Activated CD4-positive, alpha-beta T cell treated with anti-CD3 and anti-CD28 coated beads for 4 hours (primary cell): ENCODE measurements around the gene CIB2.
A peak's percentile ranks its signal among the peaks of the same experiment; 100 is the strongest.
"Not testable (repeated sequence)": the region's sequence is repeated elsewhere in the genome, so short reads cannot be mapped to it uniquely, and the experiment has no call there.

ENCODE experiments used
- DNase-seq, 2 donors: peaks; one replicate each; pipeline ENCODE4 v3.0.0-alpha.2; 2020

Gene CIB2

DNA sequence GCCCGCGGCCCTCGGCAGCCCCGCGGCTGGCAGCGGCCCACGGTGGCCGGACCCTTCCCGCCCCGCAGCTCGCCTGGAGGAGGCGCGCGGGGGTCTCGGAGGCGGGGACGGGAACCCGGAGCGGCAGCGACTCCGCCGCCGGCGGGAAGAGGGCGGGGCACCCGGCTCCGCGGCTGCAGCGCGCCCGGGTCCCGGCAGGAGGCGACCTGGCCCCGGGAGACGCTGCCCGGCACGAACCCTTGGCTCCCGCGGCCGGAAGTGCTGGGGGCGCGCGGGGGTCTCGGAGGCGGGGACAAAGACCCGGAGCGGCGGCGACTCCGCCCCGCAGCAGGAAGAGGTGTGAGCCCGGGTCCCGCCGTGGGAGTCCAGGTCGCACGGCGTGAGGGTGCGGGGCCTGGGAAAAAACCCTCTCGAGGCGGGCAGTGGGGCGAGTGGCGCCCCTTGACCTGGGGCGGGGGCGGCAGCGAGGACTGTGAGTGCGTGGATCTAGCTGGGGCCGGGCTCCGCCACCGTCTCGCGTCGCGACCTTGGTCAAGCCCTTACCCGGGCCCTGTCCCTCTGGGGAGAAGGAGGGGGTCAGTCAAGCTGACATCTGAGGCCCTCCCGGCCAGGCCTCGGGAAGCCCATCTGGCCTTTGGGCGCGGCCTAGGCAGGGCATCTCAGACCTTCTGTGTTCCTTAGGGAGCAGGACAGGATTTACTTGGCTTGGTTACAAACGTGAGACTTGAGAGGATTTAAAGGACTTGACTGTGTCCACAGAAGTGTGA, at the start of gene CIB2:
Gene CIB2, minus strand, starts transcription at position 151 of the 767 bp plus-strand sequence. CDS start 230 bp downstream, outside the sequence.
- DNase-seq = peak; percentile 64 to 73

DNA sequence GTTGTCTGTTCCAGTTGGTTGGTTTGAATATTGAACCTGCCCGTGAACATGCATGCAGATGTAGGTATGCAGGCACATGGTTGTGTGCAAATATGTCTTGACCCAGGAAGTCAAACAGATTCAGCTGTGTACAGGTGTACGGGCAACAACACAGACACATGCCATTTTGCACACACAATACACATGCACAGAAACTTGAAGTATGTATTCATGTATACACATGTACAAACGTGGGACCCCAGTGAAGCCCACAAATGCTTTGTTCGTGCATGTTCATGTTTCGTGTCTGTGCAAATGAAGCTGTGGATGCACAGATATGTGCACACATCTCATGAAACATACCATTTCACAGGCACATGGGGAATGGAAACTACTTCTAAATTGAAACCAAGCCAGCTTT, 48.7 kb upstream of the CIB2 start:
- DNase-seq = no peak

DNA sequence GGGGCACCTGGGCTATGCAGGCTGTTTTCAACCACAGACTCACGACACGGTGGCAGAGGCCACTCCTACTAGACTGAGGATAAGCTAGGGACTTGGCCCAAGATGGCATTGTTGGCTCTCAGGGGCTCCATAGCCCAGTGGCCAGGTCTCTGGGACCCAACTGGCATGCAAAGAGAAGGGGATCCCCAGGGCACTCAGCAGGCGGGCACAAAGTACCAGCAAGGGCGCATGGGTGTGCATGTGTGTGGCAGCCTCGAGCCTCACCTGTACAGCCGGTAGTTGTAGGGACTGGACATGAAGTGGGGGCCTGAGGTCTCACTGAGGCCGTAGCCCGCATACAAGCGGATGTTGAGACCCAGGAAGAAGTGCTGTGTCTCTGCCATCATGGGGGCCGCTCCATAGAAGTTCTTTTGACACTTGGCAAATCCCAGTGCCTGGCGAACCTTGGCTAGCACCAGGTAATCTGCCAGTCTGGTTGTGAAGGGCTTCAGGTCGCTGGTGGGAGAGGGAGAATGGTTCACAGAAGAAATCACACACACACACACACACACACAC, 48.1 kb upstream of the CIB2 start:
- no peak for DNase-seq

DNA sequence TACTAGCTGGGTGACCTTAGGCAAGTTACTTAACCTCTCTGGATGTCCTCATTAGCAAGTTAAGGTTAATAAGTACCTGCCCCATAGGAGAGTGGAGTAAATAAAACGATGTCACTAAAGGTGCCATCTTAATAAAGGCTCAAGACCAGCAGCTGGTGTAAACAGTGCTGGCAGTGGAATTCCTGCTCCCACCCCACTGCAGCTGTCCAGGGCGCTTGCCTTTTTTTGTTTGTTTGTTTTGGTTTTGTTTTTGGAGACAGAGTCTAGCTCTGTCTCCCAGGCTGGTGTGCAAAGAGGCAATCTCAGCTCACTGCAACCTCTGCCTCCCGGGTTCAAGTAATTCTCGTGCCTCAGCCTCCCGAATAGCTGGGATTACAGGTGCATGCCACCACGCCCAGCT, 46.8 kb upstream of the CIB2 start:
- DNase-seq = no peak

DNA sequence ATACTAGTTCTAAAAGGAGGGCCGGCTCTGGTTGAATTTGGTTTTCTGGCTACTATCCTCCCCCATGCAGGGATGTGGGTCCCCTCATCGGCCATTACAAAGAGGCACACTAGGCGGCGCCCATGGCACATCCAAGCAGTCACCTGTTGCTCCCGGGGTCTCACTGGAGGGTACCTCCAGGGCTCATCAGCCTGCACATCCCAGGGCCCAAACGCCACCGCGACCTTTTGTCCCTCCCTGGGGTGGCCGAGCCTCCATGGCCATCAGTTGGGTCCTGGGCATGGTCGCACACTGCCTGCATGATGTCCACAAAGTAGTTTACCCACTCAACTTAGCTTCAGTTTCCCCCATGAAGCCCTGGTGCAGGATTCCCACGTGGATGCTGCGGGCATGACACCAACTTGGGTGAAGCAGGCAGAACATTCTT, 46.2 kb upstream of the CIB2 start:
- DNase-seq = peak in 1 of 2 donors; percentile 17

DNA sequence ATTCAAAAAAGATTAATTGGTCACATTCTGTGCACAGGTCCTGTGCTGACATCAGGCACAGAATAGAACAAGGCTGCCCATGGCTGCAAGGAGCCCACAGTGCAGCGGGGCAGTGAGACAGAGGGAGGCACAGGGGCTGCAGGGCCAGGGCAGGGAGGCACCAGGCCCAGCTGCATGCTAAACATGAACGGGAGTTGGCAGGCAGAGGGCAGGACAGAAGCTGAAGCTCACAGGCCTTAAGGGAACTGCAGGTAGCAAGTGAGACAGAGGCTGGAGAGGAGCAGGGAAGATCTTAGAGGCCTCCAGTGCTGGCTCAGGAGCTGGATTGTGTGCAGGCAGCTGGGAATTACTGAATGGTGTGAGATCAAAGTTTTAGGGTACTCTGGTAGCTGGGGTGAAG, 44.1 kb upstream of the CIB2 start:
- DNase-seq = no peak

DNA sequence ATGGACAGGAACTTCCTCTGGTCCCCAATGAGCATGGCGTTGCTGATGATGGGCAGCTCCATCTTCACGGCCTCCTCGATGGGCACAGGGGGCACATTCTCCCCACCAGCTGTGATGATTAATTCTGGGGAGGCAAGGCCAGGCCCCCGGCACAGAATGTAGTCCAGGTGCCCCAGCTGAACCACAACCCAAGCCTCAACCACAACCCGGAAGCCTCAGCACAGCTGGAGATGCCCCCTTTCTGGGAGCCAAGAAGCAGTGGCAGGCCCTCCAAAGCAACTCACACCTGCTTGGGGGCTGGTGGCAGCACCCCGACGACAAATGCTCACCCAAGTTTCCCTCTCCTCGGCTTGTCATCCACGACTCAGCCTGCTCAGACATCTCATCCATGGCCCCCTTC, 43.2 kb upstream of the CIB2 start:
- no peak for DNase-seq

DNA sequence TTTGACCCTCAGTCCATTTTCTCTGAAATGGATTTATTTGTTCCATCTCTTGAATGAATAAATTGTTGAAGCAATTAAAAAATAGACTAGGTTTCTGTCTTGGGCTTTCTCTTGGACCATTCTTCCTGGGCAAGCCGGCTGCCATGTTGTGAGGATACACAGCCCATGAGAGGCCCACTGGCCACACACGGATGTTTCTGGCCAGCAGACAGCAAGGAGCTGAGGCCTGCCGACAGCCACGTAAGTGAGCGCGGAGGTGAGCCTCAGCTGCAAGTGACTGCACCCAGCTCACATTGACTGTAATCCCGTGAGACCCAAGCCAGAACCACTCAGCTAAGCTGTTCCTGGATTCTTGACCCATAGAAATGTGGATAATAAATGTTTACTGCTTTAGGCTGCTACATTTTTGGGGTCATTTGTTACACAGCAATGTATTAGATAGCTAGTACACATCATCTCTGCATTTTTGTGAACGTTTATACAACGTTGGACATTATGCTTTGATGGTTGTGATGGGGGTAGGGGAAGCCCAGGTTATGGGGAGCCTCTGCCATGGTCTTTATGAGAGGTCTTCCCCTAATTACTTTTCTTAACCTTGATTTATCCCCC, 40.7 kb upstream of the CIB2 start:
- no peak for DNase-seq

DNA sequence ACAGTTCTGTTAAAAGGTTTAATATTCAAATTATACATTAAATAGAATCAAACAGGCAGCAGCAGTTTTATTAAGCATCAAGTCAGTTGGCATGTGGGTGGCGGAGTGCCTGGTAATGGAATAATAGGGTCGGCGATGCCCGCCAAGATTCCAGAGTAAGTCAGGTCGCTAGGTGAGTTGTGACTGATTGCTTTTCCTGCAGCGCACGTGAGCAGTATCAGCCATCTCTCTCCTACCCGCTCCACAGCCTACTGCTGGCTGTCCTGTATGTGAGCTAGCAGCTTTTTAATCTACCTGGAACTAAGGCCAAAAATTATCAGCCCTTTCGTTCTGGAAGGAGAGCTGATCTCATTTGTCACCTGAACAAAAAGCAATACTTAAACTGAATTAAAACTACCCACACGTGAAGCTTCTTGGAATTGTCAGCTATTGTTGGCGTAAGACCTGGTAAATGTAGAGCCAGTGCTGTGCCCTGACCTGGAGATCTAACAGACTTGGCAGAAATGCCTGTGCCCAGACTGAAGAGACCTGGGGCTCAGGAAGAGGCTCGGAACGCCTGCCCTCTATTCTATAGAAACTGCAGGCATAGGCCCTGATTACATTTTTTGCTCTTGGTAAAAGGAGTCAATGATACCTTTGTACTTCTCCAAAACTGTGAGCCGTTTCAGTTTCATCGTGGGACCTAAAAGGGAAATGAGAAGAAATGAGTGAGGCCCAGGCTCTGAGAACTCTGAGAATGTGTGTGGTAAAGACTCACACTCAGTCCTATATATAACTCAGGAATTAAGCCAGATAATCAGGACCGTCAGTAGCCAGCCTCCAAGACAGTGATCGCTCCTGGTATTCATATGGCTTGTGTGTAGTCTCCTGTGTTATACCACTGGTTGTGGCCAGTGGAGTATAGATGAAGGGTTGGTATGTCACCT, 39.9 kb upstream of the CIB2 start:
- no peak for DNase-seq

DNA sequence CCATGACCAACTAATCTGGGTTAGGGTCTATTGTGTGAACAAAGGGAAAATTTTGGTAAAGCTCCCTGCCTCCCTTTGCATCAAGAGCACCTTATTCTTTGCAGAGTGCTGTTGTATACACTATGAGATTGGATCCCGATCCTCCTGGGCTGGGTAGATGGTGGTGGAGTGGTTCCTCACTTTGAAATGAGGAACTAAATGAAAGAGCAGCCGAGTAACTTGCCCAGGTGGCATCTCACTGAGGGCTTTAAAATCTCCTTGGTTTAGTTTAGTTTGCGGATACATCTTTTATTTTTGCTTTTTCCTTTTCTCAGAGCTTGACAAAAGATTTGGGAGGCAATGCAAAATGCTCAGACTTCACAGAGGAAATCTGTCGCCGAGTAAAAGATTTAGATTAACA, 37.4 kb upstream of the CIB2 start:
- DNase-seq = no peak

DNA sequence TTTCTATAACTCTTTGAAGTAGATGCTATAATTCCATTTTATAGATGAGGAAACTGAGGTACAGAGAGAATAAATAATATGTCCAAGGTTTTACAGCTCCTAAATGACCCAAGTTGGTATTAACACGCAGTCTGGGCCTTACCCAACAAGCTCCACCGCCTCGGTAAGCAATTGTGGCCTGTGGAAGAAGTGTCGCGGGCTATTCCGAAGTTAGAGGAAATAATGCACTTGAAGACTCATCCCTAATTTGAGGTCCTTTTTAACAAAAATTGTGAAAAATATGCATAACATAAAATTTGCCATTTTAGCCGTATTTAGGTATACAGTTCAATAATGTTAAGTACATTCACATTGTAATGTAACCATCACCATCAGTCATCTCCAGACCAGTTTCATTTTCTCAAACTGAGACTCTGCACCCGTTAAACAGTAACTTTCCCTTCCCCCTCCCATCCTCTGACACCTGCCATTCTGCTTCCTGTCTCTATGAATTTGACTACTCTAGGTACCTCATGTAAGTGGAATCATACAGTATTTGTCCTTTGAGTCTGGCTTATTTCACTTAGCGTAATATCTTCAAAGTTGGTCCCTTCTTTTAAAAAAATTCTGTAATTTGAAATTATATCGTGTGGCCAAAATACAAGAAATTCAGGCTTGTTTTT, 36.1 kb upstream of the CIB2 start:
- no peak for DNase-seq

DNA sequence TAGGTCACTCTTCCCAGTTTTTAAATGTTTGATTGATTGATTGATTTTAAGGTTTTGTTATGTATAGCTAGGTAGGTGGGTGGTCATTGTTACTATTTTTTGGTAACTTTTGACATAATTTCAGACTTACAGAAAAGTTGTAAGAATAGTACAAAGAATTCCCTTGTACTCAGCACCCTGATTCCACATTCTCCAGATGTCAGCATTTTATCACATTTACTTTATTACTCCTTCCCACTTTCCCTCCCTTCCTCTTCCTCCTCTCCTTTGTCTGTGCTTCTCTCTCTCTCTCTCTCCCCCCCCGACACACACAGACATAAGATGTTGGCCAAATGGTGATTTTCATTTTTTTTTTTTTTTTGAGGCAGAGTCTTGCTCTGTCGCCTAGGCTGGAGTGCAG, 32.8 kb upstream of the CIB2 start:
- no peak for DNase-seq

DNA sequence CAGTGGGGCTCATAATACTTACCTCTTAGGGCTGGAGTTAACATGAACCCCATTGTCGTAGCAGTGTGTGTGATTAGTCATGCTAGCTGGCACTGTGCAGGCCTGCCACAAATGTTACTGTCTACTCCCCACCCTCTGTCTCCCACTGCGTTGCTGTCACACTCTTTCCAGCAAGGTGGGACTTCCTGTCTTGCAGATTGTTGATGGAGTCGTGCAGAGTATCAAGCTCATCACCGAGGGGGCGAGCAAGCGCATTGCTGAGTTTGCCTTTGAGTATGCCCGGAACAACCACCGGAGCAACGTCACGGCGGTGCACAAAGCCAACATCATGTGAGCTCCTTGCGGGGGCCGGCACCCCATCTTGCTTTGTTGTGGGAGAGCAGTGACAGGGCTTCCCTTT, 30.8 kb upstream of the CIB2 start:
- DNase-seq = peak; percentile 37 to 42

DNA sequence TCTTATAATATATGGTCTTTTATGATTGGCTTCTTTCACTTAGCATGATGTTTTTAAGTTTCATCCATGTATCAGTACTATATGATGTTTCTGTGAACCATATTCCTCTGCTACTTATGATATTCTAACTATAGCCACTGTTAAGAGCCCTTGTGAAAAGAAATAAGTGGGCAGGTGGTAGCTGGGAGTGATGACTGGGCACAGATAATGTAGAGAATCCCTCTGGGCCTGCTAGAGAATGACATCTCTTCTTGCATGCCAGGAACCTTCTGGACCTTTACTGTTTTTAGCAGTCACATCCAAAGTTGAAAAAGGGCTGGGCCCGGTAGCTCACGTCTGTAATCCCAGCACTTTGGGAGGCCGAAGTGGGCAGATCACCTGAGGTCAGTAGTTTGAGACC, 28.1 kb upstream of the CIB2 start:
- DNase-seq = no peak

DNA sequence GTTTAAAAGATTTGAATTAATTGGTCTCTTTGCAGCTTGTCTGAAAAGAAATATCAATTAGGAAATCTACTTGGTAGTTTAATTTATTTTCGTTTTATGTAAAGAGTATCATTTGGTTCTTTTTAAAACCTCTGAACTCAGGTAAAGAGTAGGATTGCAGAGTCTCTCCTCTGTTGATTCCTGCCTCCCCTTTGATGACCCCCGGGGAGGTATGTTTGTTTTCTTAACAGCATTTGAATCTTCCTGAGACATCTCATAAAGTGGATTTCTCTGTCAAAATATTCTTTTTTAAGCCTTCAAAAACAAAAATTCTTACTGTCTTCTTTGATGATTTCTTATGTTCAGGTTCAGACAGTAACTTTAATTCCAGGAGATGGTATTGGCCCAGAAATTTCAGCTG, 26.0 kb upstream of the CIB2 start:
- no peak for DNase-seq

DNA sequence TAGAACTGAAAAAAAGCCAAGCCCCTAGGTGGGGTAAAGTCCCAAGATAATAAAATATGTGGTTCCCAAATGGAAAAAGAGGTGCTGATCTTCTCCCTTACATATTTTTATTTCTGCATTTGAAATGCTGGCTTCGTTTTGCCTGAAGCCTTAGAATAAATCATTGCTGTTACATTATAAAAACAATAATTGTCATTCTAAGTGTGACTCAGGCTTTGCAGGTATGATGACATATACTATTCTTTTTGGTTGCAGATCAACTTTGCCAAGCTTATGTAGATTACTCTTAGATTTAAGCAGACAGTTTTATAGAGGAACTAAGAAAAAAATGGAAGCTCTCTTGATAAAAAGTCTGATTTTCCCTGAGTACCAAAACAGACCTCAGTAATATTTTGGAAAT, 25.4 kb upstream of the CIB2 start:
- no peak for DNase-seq

DNA sequence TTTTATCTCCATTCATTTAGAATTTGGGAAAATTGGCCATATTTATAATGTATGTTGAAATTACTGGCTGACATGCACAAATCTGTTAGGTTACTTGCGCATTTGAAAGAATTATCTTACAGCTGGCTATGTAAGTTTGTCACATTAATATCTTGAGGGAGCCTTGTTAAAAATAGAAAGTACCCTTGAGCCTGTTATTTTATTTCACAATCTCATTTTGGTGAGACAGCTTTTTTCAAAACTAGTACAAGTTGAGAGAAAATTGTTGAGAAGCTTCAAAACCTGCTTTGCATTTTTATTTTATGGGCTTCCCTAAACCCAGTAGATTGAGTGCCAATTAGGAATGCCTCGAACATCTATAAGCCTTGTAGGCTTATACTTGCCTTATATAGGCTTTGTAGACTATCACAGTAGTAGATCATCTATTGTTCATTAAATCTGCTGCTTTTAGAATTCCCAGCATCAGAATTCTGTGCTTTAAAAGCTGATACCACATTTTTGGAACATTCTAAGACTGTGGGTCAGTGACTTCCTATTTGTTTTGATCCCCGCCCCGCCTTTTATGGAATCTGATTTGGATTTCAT, 24.2 kb upstream of the CIB2 start:
- DNase-seq = no peak

DNA sequence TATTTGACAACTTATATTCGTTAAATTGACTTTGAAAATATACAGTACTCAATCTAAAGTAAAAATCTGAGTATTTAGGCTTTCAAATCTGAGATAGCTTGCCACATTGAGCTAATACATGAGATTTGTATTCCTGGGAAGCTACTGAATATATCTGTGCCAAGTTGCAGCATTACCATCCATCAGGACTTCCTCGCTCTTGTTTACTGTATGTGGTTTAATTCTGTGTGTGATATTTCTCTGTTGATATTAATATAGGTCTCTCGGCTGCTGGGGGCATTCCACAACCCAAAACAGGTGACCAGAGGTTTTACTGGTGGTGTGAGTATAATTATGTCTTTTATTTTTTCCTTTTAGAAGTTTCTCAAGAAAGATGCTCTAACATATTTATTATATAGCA, 23.7 kb upstream of the CIB2 start:
- DNase-seq = no peak

DNA sequence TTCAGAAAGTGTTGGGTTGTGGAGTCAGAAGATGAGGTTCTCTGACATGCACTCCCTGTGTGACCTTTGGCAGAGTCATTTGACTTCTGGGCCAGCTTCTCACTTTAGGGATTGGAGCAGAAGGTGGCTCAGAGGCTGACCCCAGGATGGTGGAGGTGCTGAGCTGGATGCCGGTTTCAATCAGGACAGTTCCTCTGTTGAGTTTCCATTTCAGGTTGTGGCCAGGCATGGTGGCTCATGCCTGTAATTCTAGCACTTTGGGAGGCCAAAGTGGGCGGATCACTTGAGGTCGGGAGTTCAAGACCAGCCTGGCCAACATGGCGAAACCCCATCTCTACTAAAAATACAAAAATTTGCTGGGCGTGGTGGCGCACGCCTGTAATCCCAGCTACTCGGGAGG, 19.8 kb upstream of the CIB2 start:
- not testable (repeated sequence) for DNase-seq

DNA sequence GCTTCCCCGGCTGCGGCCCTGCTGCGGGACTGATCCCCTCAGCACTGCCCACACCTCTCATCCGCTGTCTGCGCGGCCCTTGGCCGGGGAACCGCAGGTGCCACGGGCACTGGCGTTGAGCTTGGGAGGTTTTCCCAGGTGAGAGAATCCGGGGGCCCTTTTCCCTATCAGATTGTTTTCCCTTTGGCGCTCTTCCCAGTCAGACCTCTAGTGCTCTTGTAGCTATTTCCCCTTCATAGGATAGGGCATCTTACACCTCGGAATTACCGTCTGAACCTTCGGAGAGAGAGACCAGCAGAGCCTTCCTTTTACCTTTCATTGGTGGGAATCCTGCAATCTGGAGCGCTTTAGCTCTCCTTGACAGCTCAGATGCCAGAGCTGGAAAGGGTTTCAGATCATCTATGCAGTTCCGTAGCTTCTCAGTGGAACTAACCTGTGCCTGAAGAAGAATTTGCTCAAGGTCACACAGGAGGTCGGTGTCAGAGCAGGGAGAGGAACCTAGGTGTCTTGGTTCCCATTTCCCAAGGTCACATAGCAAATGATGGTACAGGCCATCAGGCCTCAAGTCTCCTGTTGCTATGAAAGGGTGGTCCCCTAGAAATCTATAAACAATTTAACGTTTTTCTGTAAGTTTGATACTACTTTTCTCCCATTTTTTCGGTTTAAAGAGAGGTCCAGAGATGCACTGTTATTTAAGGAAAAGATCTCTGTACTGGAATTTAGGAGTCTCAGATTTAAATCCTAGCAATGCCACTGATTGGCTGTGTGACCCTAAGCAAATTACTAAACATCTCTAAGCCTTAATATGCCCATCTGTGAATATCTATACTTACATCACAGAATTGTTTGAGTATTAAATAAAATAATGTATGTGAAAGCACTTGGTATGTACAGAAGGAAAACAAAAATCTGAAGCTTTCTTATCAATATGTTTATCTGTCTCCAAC, 18.8 kb upstream of the CIB2 start:
- DNase-seq = no peak
